ENCODE data around the gene PSMC3.

Gene PSMC3

GRCh38 chr11:47443028-47443700 lies 16.9 kb upstream of the PSMC3 start:
- DNase-seq (ENCODE audit: low read depth in 2 of 2, low spot score in 1 of 2): no peak

- no peak for DNase-seq (ENCODE audit: low read depth in 2 of 2, low spot score in 1 of 2)
Observed at GRCh38 chr11:47442514-47442913, 16.3 kb upstream of the PSMC3 start.

- DNase-seq (ENCODE audit: low read depth in 2 of 2, low spot score in 1 of 2): no peak
Observed at GRCh38 chr11:47441421-47441820, 15.2 kb upstream of the PSMC3 start.

- no peak for DNase-seq (ENCODE audit: low read depth in 2 of 2, low spot score in 1 of 2)
Observed at GRCh38 chr11:47440054-47440476, 13.8 kb upstream of the PSMC3 start.

GRCh38 chr11:47438721-47439120 lies 12.5 kb upstream of the PSMC3 start:
- no peak for DNase-seq (ENCODE audit: low read depth in 2 of 2, low spot score in 1 of 2)

- DNase-seq (ENCODE audit: low read depth in 2 of 2, low spot score in 1 of 2): no peak
Observed at GRCh38 chr11:47437746-47438418, 11.6 kb upstream of the PSMC3 start.

- no peak for DNase-seq (ENCODE audit: low read depth in 2 of 2, low spot score in 1 of 2)
Observed at GRCh38 chr11:47437218-47437745, 11.0 kb upstream of the PSMC3 start.

- no peak for DNase-seq (ENCODE audit: low read depth in 2 of 2, low spot score in 1 of 2)
Observed at GRCh38 chr11:47436726-47437125, 10.5 kb upstream of the PSMC3 start.

GRCh38 chr11:47435687-47436086 lies 9.4 kb upstream of the PSMC3 start:
- no peak for DNase-seq (ENCODE audit: low read depth in 2 of 2, low spot score in 1 of 2)

GRCh38 chr11:47434011-47434786 lies 8.0 kb upstream of the PSMC3 start:
- DNase-seq (ENCODE audit: low read depth in 2 of 2, low spot score in 1 of 2): no peak

GRCh38 chr11:47433157-47433556 lies 6.9 kb upstream of the PSMC3 start:
- no peak for DNase-seq (ENCODE audit: low read depth in 2 of 2, low spot score in 1 of 2)

- no peak for DNase-seq (ENCODE audit: low read depth in 2 of 2, low spot score in 1 of 2)
Observed at GRCh38 chr11:47431356-47432083, 5.3 kb upstream of the PSMC3 start.

GRCh38 chr11:47430524-47430923 lies 4.3 kb upstream of the PSMC3 start:
- DNase-seq (ENCODE audit: low read depth in 2 of 2, low spot score in 1 of 2): no peak

- DNase-seq (ENCODE audit: low read depth in 2 of 2, low spot score in 1 of 2): no peak
Observed at GRCh38 chr11:47425611-47426010, 628 bp downstream of the PSMC3 start.

GRCh38 chr11:47418454-47419259 lies 7.6 kb downstream of the PSMC3 start:
- no peak for DNase-seq (ENCODE audit: low read depth in 2 of 2, low spot score in 1 of 2)

- no peak for DNase-seq (ENCODE audit: low read depth in 2 of 2, low spot score in 1 of 2)
Observed at GRCh38 chr11:47417712-47418111, 8.5 kb downstream of the PSMC3 start.

- DNase-seq (ENCODE audit: low read depth in 2 of 2, low spot score in 1 of 2): no peak
Observed at GRCh38 chr11:47415949-47416472, 10.2 kb downstream of the PSMC3 start.

GRCh38 chr11:47415091-47415854 lies 11.0 kb downstream of the PSMC3 start:
- no peak for DNase-seq (ENCODE audit: low read depth in 2 of 2, low spot score in 1 of 2)

GRCh38 chr11:47414685-47415070 lies 11.6 kb downstream of the PSMC3 start:
- no peak for DNase-seq (ENCODE audit: low read depth in 2 of 2, low spot score in 1 of 2)
